Mucosa of descending colon (tissue), 3 donors: Measurements from ENCODE around the gene JMJD1C. TPM values are rescaled to one million over a fixed set of nuclear protein-coding genes. Genes with fewer than 3 reads are reported as not detected.
A peak's percentile ranks its signal among the peaks of the same experiment; 100 is the strongest.

Experiments used
- ATAC-seq: fragments of 200-7000 bp; cut with Tn5 transposase; one replicate; pipeline ENCODE4 v1.9.1; 2020; ENCODE audit warnings: mild to moderate bottlenecking, moderate library complexity
- DNase-seq, 3 donors: peaks; one replicate each; pipeline ENCODE4 v3.0.0-alpha.2; 2020
- H3K36me3 ChIP-seq: fragments of 200-600 bp; one replicate; pipeline ENCODE4 v1.8.0; 2021; ENCODE audit warnings: low read depth, mild to moderate bottlenecking
- H3K4me1 ChIP-seq: fragments of 200-600 bp; one replicate; pipeline ENCODE4 v1.8.0; 2021; ENCODE audit warnings: low read depth, mild to moderate bottlenecking
- H3K4me3 ChIP-seq: fragments of 200-600 bp; one replicate; pipeline ENCODE4 v1.8.0; 2021; ENCODE audit warnings: mild to moderate bottlenecking
- H3K9me3 ChIP-seq: fragments of 200-600 bp; one replicate; pipeline ENCODE4 v1.8.0; 2021; ENCODE audit warnings: mild to moderate bottlenecking
- CTCF ChIP-seq: fragments of 200-600 bp; IDR thresholded peaks from one replicate; pipeline ENCODE4 v1.8.0; 2022; ENCODE audit warnings: antibody characterized with exemption, mild to moderate bottlenecking
- intact Hi-C, 2 donors: fragments of 100-400 bp; cut with DNase I in 1 of 2; cut with micrococcal nuclease in 1 of 2; formaldehyde crosslinking; loops; one replicate each; pipeline versions ENCODE4 v1.11.0 to v1.11.1; 2022; cut with DNase I, micrococcal nuclease
- total RNA-seq, 3 donors: library from RNA; stranded (reverse); fragmentation: NEBNext Ultra II Directional in 2 of 3; extraction: Animal tissue kit (Norgen Biotek cat#: 25700) in 2 of 3; gene quantifications; one replicate each; pipeline versions ENCODE4 v1.2.1 to v1.2.4, GENCODE V29; 2021 to 2023
- donor health status: DM: no; HTN: no; CAD: no; lungs with moderate emphysema.
- donor health status: DM: no; HTN: no; CAD: no.
- donor health status: DM: no; HTN: yes; CAD: no.

Gene JMJD1C
- total RNA-seq, 3 donors from 2014 or later: 54.1 to 83.8 (median 82.1) TPM

GRCh38 chr10:63434866-63435854, 30.6 kb downstream of the JMJD1C start:
- intact Hi-C loops: no loop called here
- DNase-seq: no peak
- no peak for ATAC-seq
- no peaks in the 10 kb centered on the region for H3K36me3 ChIP-seq
- TF ChIP-seq CTCF: no peak
- H3K4me3 ChIP-seq: no peak overlapping the region
- H3K4me1 ChIP-seq: peaks cover 27% of the 10 kb centered on the region
- no peaks in the 10 kb centered on the region for H3K9me3 ChIP-seq

- ATAC-seq: peak; percentile 61
- intact Hi-C loops: no loop called here
- no peak for TF ChIP-seq CTCF
- Histone ChIP-seq H3K4me3 (no peak overlapping the region), H3K36me3 (no peaks in the 10 kb centered on the region), H3K4me1 (peaks cover 18% of the 10 kb centered on the region), H3K9me3 (no peaks in the 10 kb centered on the region)
- no peak for DNase-seq
Measured at GRCh38 chr10:63431962-63432797, 33.6 kb downstream of the JMJD1C start.

GRCh38 chr10:63430999-63431356, 34.8 kb downstream of the JMJD1C start:
- Histone ChIP-seq H3K4me3 (no peak overlapping the region), H3K36me3 (no peaks in the 10 kb centered on the region), H3K9me3 (no peaks in the 10 kb centered on the region), H3K4me1 (peaks cover 19% of the 10 kb centered on the region)
- intact Hi-C loops: no loop called here
- no peak for TF ChIP-seq CTCF
- DNase-seq (no peak), ATAC-seq (peak; percentile 74)

- H3K9me3 ChIP-seq: no peaks in the 10 kb centered on the region
- no peaks in the 10 kb centered on the region for H3K36me3 ChIP-seq
- DNase-seq (no peak), ATAC-seq (peak; percentile 80)
- H3K4me3 ChIP-seq: no peak overlapping the region
- intact Hi-C loops: no loop called here
- TF ChIP-seq CTCF: no peak
- peaks cover 23% of the 10 kb centered on the region for H3K4me1 ChIP-seq
Measured at GRCh38 chr10:63430091-63430998, 35.4 kb downstream of the JMJD1C start.

GRCh38 chr10:63429281-63429680, 36.5 kb downstream of the JMJD1C start:
- Histone ChIP-seq H3K4me1 (peaks cover 20% of the 10 kb centered on the region), H3K4me3 (no peak overlapping the region), H3K36me3 (no peaks in the 10 kb centered on the region), H3K9me3 (no peaks in the 10 kb centered on the region)
- DNase-seq (no peak), ATAC-seq (no peak)
- no peak for TF ChIP-seq CTCF
- intact Hi-C loops: no loop called here
